HFF-Myc (cell line): ENCODE data around the gene CYP46A1.

Experiments used
- DNase-seq: peaks from one replicate; pipeline ENCODE4 v3.0.0-alpha.2; 2011; ENCODE audit warnings: low read depth; ENCODE audit errors: extremely low read depth
- H3K4me3 ChIP-seq: replicated peaks from 2 replicates; pipeline ENCODE4 v1.5.1; 2011; ENCODE audit warnings: low read depth, mild to moderate bottlenecking, control low read depth, low read length
- CTCF ChIP-seq: IDR thresholded peaks from 2 replicates; pipeline ENCODE4 v1.5.1; 2012; ENCODE audit warnings: mild to moderate bottlenecking, low read depth, low read length, control low read depth; ENCODE audit errors: missing control alignments

Gene CYP46A1

GRCh38 chr14:99749142-99749541 lies 65.0 kb downstream of the CYP46A1 start:
- no peak overlapping the region for H3K4me3 ChIP-seq
- no peak for DNase-seq
- peak; percentile 13 for TF ChIP-seq CTCF

- DNase-seq: no peak
- no peak for TF ChIP-seq CTCF
- no peak overlapping the region for H3K4me3 ChIP-seq
Measured at GRCh38 chr14:99749763-99750715, 65.9 kb downstream of the CYP46A1 start.

GRCh38 chr14:99750746-99751450 lies 66.8 kb downstream of the CYP46A1 start:
- DNase-seq: no peak

GRCh38 chr14:99751539-99752485 lies 67.7 kb downstream of the CYP46A1 start:
- no peak overlapping the region for H3K4me3 ChIP-seq
- no peak for DNase-seq
- no peak for TF ChIP-seq CTCF

More at GRCh38 chr14:99750746-99751450, 66.8 kb downstream of the CYP46A1 start:
- H3K4me3 ChIP-seq: no peak overlapping the region
- TF ChIP-seq CTCF: no peak

- peak; percentile 39 for DNase-seq
- no peak for TF ChIP-seq CTCF
- no peak overlapping the region for H3K4me3 ChIP-seq
Measured at GRCh38 chr14:99752486-99753121, 68.5 kb downstream of the CYP46A1 start.
